GM10248 (cell line): ENCODE data around the gene DOC2A.

Experiments
- CTCF ChIA-PET: fragments of 300-600 bp; sonication (Branson Sonifier 250); formaldehyde crosslinking; extraction: SDS; loops from one replicate; lab custom pipeline; 2021; ENCODE audit warnings: antibody characterized with exemption; lab: Yijun Ruan, JAX
- POLR2A ChIA-PET: fragments of 350-650 bp; sonication (Branson Sonifier 250); formaldehyde crosslinking; extraction: SDS; loops from one replicate; lab custom pipeline; 2020; ENCODE audit warnings: antibody characterized with exemption; lab: Yijun Ruan, JAX
- DNase-seq: peaks from one replicate; pipeline ENCODE4 v3.0.0; 2012; ENCODE audit errors: extremely low spot score
- CTCF ChIP-seq: IDR thresholded peaks from 2 replicates; pipeline ENCODE4 v1.5.1; 2012; ENCODE audit warnings: mild to moderate bottlenecking, low read depth; ENCODE audit errors: extremely low read depth, missing control alignments, control extremely low read depth

The DOC2A gene

GRCh38 chr16:29972500-29972899, 38.3 kb downstream of the DOC2A start:
- no peak for TF ChIP-seq CTCF
- no peak for DNase-seq
- ChIA-PET CTCF (interaction anchor here (1.2 to 4.4 kb wide), 8 partner anchors 8 to 124 kb away, joined by 3 to 32 read pairs (median 9); partner anchors contain the start of genes KCTD13 and TMEM219), POLR2A (no interaction called here)

- ChIA-PET CTCF (interaction anchor here (4.4 kb wide), 1 partner anchor 10 kb away, joined by 32 read pairs; the partner anchor contains the start of gene TMEM219), POLR2A (no interaction called here)
- DNase-seq: no peak
- TF ChIP-seq CTCF: no peak
Measured at GRCh38 chr16:29971304-29971703, 39.5 kb downstream of the DOC2A start.

- POLR2A ChIA-PET: no interaction called here
- CTCF ChIA-PET: no interaction called here
Measured at GRCh38 chr16:29968205-29968604, 42.6 kb downstream of the DOC2A start.

GRCh38 chr16:29963021-29963743, 47.6 kb downstream of the DOC2A start:
- no peak for DNase-seq
- POLR2A ChIA-PET: interaction anchor here (0.6 kb wide), 1 partner anchor 640 kb away, joined by 6 read pairs; no protein-coding TSS in a partner anchor
- no peak for TF ChIP-seq CTCF
- CTCF ChIA-PET: interaction anchor here (0.6 to 3.6 kb wide), 3 partner anchors 9 to 42 kb away, joined by 3 to 32 read pairs (median 4); partner anchors contain the start of gene TAOK2

More at GRCh38 chr16:29968205-29968604, 42.6 kb downstream of the DOC2A start:
- no peak for DNase-seq
- TF ChIP-seq CTCF: no peak

GRCh38 chr16:29962344-29962994, 48.4 kb downstream of the DOC2A start:
- ChIA-PET POLR2A (interaction anchor here (1.2 kb wide), 1 partner anchor 11 kb away, joined by 5 read pairs; the partner anchor contains the start of gene TAOK2), CTCF (interaction anchor here (0.6 to 3.6 kb wide), 8 partner anchors 10 to 166 kb away, joined by 3 to 32 read pairs (median 4); partner anchors contain the start of gene TAOK2)
- TF ChIP-seq CTCF: no peak
- no peak for DNase-seq
